Eye (tissue), 1 donor: ENCODE data around the gene LRIG1.

Experiments
- DNase-seq: peaks from one replicate; pipeline ENCODE4 v3.0.0-alpha.2; 2015

Gene LRIG1

GRCh38 chr3:66342717-66343356, 158.0 kb downstream of the LRIG1 start:
- DNase-seq, result peak; percentile 71

DNA sequence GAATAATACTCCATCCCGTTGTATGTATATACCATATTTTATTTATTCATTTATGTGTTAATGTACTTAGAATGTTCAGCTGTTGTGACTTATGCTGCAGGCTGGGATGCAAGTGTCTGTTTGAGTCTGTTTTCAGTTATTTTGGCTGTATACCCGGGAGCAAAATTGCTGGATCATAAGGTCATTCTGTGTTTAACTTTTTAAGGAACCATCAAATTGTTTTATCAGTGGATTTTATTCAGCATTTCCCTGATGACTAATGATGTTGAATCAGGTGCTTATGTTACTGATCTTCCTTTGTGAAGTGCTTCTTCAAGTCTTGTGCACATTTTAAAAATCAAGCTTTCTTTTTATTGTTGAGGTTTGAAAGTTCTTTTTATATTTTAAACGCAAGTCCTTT, 161.9 kb downstream of the LRIG1 start:
- DNase-seq, result no peak

DNA sequence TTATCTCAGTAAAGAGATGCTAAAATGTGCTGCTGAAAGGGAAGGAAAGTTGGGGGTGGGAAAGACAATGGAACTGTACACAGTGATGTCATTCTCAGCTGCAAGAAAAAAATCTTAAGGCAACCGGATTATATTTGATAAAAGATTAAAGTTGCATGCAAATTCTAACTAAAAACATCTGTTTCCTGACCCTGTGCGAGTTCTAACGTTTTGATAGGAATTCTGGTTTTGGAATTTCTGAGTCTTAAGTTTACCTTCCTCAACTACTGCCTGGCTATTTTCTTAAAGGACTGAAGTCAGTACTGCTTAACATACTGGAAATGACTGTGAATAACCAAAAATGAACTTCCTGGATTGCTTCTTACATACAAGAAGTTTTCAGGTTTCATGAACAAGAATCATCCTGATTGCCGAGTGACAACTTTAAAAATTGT, 164.5 kb downstream of the LRIG1 start:
- peak; percentile 61 for DNase-seq

GRCh38 chr3:66335671-66336070, 165.2 kb downstream of the LRIG1 start:
- no peak for DNase-seq
